ENCODE data around the gene BPIFB2. TPM values are rescaled to one million over a fixed set of nuclear protein-coding genes. Genes with fewer than 3 reads are reported as not detected.

BPIFB2 gene
- total RNA-seq, 4 donors from 2014 or later, result not detected

- Histone ChIP-seq H3K27ac (no peak overlapping the region), H3K4me1 (no peaks in the 10 kb centered on the region)
Observed at GRCh38 chr20:32983459-32984112, 23.9 kb upstream of the BPIFB2 start.

DNA sequence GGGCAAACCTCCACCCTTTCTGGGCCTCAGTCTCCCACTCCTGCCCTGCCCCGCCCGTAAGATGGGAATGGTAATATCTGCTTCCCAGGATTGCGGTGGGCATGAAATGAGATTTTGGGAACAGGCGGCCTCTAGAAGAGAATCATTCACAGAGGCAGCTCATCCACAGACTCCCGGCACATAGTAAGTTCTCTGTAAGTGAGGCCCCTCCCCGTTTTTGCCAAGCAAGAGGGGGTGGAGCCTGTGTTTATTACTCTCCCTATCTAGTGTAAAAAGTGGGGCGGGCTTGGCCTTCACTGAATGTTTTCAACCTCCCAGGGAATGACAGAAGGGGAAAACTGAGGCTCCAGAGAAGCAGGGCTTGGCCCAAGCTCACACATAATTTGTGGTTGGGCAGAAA lies 23.3 kb upstream of the BPIFB2 start:
- DNase-seq, result no peak
- Histone ChIP-seq H3K27ac (no peak overlapping the region), H3K27me3 (no peaks in the 10 kb centered on the region), H3K4me3 (no peak overlapping the region), H3K4me1 (no peaks in the 10 kb centered on the region), H3K36me3 (no peaks in the 10 kb centered on the region), H3K9me3 (no peaks in the 10 kb centered on the region)
- TF ChIP-seq, protein P1, sequence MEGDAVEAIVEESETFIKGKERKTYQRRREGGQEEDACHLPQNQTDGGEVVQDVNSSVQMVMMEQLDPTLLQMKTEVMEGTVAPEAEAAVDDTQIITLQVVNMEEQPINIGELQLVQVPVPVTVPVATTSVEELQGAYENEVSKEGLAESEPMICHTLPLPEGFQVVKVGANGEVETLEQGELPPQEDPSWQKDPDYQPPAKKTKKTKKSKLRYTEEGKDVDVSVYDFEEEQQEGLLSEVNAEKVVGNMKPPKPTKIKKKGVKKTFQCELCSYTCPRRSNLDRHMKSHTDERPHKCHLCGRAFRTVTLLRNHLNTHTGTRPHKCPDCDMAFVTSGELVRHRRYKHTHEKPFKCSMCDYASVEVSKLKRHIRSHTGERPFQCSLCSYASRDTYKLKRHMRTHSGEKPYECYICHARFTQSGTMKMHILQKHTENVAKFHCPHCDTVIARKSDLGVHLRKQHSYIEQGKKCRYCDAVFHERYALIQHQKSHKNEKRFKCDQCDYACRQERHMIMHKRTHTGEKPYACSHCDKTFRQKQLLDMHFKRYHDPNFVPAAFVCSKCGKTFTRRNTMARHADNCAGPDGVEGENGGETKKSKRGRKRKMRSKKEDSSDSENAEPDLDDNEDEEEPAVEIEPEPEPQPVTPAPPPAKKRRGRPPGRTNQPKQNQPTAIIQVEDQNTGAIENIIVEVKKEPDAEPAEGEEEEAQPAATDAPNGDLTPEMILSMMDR (IDR thresholded peaks at IDR 0.05), result no peak
- no peak for TF ChIP-seq POLR2A (IDR thresholded peaks at IDR 0.05)
- intact Hi-C loops (cut with DNase I; ENCODE audit: low total_unique reads), result no loop called here

More at GRCh38 chr20:32983459-32984112, 23.9 kb upstream of the BPIFB2 start:
- Histone ChIP-seq H3K9me3 (no peaks in the 10 kb centered on the region), H3K4me3 (no peak overlapping the region), H3K36me3 (no peaks in the 10 kb centered on the region), H3K27me3 (no peaks in the 10 kb centered on the region)
- DNase-seq, result no peak
- TF ChIP-seq, protein P1 (IDR thresholded peaks at IDR 0.05), result no peak
- no peak for TF ChIP-seq POLR2A (IDR thresholded peaks at IDR 0.05)
- intact Hi-C loops (cut with DNase I; ENCODE audit: low total_unique reads), result no loop called here

DNA sequence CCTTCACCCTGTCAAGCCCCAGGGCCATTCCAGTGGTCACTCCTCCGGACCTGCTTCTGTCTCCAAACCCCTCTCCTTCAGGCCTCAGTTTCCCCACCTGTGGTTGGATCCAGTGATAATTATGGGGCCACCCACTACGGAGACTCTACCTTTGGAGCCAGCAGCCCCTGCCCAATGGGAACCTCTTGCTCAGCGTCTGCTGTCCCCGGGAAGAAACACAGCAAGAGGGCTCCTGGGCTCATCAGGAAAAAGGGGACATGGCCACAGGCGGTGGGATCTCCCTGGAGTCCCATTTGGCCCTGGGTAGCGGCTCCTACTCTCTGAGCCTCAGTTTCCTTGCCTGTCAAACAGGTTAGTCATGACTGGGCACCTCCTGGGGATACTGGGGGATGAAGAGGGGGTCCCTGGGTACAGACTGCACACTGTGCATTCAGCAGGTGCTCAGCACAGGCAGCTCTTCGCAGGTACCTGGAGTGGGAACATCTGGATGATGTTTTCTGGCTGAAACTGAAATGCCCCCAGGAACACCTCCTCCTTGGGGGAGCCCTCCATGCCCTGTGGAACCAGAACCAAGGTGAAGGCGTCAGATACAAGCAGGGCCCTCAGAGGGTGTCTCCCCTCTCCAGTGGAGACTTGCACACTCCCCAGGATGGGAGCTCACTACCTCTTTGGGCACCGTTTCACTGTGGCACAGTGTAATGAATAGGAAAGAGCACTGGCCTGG lies 22.7 kb upstream of the BPIFB2 start:
- no peak for DNase-seq

DNA sequence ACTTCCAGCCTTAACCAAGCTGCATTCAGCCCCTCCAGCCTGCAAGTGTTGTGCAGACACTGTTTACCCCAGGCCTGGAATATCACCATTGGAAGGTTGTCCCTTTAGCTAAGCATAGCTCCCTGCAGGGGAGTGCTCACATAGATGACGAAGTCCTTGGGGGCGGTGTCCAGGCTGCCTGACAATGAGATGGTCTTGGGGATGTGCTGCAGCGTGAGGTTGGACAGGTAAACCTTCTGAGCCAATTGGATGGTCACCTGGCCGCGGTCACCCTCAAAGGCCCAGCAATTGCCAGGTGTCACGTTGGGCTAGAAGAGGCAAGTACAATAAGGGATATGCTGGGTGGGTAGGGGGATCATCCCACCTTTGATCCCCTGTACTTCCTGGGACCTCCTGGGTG lies 21.9 kb upstream of the BPIFB2 start:
- intact Hi-C loops (cut with DNase I; ENCODE audit: low total_unique reads), result no loop called here
- H3K27me3 ChIP-seq, result no peaks in the 10 kb centered on the region
- H3K9me3 ChIP-seq, result no peaks in the 10 kb centered on the region
- no peak overlapping the region for H3K4me3 ChIP-seq
- H3K27ac ChIP-seq, result no peak overlapping the region
- no peak for DNase-seq
- H3K36me3 ChIP-seq, result no peaks in the 10 kb centered on the region
- H3K4me1 ChIP-seq, result no peaks in the 10 kb centered on the region
- no peak for TF ChIP-seq POLR2A (IDR thresholded peaks at IDR 0.05)
- TF ChIP-seq, protein P1 (IDR thresholded peaks at IDR 0.05), result no peak

More for the DNA sequence above, 22.7 kb upstream of the BPIFB2 start:
- TF ChIP-seq, protein P1 (IDR thresholded peaks at IDR 0.05), result no peak
- TF ChIP-seq POLR2A (IDR thresholded peaks at IDR 0.05), result no peak
- intact Hi-C loops (cut with DNase I; ENCODE audit: low total_unique reads), result no loop called here
- Histone ChIP-seq H3K27ac (no peak overlapping the region), H3K4me1 (no peaks in the 10 kb centered on the region), H3K4me3 (no peak overlapping the region), H3K27me3 (no peaks in the 10 kb centered on the region), H3K36me3 (no peaks in the 10 kb centered on the region), H3K9me3 (no peaks in the 10 kb centered on the region)

GRCh38 chr20:32986331-32986966 lies 21.1 kb upstream of the BPIFB2 start:
- no peaks in the 10 kb centered on the region for H3K36me3 ChIP-seq
- no peak overlapping the region for H3K27ac ChIP-seq
- H3K4me3 ChIP-seq, result no peak overlapping the region
- no peak for TF ChIP-seq POLR2A (IDR thresholded peaks at IDR 0.05)
- TF ChIP-seq, protein P1 (IDR thresholded peaks at IDR 0.05), result no peak
- no peaks in the 10 kb centered on the region for H3K27me3 ChIP-seq
- no peak for DNase-seq
- H3K4me1 ChIP-seq, result no peaks in the 10 kb centered on the region
- no peaks in the 10 kb centered on the region for H3K9me3 ChIP-seq
- intact Hi-C loops (cut with DNase I; ENCODE audit: low total_unique reads), result no loop called here
